GM23338 (cell line): ENCODE measurements around the gene XPO6.

Experiments used
- CREB1 ChIP-seq: fragments of 250-450 bp; sonication (Bioruptor Pico); IDR thresholded peaks from 2 replicates; pipeline ENCODE4 v1.5.0; 2020; ENCODE audit warnings: low read depth, mild to moderate bottlenecking, moderate library complexity
- EZH2 ChIP-seq: fragments of 200-600 bp; sonication (generic); IDR thresholded peaks from one replicate; pipeline ENCODE4 v1.8.0; 2017; ENCODE audit warnings: antibody characterized with exemption, mild to moderate bottlenecking, low read depth; ENCODE audit not compliant: unreplicated experiment
- EZH2phosphoT487 ChIP-seq: fragments of 200-600 bp; sonication (generic); IDR thresholded peaks from one replicate; pipeline ENCODE4 v1.8.1; 2018; ENCODE audit warnings: antibody characterized with exemption; ENCODE audit not compliant: unreplicated experiment
- JUNB ChIP-seq: IDR thresholded peaks from one replicate; pipeline ENCODE4 v1.6.1; 2016; ENCODE audit warnings: antibody characterized with exemption; ENCODE audit not compliant: unreplicated experiment
- POLR2AphosphoS5 ChIP-seq: IDR thresholded peaks from 2 replicates; pipeline ENCODE4 v1.6.1; 2016; ENCODE audit warnings: antibody characterized with exemption, low read depth
- ZNF331 ChIP-seq: fragments of 250-450 bp; sonication (Bioruptor Pico); IDR thresholded peaks from 2 replicates; pipeline ENCODE4 v1.5.0; 2020; ENCODE audit warnings: low read depth, mild to moderate bottlenecking, moderate library complexity
- TF ChIP-seq, protein P1 (sequence below): IDR thresholded peaks from one replicate; pipeline ENCODE4 v1.6.1; 2018; ENCODE audit warnings: antibody characterized with exemption; ENCODE audit not compliant: unreplicated experiment
- TF ChIP-seq, protein P2 (sequence below), 2 experiments: fragments of 200-600 bp in 1 of 2; sonication (generic) in 1 of 2; conservative IDR thresholded peaks; 2 replicates each; pipeline versions ENCODE4 v1.5.1 to v1.6.1; 2016 to 2017; ENCODE audit warnings: antibody characterized with exemption in 2 of 2, low read depth in 2 of 2, mild to moderate bottlenecking in 2 of 2, moderate library complexity in 1 of 2
- TF ChIP-seq, protein P3 (sequence below): IDR thresholded peaks from 2 replicates; pipeline ENCODE4 v1.6.1; 2016; ENCODE audit warnings: antibody characterized with exemption

DNA sequence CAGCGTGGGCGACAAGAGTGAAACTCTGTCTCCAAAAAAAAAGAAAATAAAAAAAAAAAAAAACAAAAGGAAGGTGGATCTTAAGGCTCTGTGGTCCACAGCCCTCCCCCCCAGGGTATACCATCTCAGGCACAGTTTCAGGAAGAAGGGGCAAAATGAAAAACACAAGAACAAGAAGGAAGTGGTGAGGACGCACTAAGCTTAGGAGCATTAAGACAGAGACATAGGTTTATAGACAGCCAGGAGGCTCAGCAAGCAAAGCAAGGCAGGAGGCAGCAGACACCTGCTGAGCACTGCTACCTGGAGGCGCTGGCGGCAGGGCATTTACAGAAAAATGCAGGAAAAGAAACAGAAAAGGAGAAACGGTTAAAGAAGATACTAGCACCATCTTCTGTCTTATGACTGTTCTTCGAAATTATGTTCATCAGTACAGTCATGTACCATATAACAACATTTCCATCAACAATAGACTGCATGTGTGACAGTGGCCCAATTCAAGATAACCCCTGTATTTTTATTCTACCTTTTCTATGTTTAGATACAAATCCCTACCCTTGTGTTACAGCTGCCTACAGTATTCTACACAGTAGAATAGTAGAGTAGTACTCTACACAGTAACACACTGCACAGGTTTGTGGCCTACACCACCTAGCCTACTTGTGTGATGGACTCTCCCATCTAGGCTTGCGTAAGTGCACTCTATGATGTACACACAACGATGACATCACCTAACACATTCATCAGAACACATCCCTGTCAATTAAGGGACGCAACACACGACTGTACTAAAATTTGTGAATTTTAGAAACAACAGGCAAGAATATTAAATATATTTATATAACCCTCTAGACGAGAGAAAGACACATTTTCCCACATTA is 62.5 kb downstream of the XPO6 start:
- TF ChIP-seq, protein P1, sequence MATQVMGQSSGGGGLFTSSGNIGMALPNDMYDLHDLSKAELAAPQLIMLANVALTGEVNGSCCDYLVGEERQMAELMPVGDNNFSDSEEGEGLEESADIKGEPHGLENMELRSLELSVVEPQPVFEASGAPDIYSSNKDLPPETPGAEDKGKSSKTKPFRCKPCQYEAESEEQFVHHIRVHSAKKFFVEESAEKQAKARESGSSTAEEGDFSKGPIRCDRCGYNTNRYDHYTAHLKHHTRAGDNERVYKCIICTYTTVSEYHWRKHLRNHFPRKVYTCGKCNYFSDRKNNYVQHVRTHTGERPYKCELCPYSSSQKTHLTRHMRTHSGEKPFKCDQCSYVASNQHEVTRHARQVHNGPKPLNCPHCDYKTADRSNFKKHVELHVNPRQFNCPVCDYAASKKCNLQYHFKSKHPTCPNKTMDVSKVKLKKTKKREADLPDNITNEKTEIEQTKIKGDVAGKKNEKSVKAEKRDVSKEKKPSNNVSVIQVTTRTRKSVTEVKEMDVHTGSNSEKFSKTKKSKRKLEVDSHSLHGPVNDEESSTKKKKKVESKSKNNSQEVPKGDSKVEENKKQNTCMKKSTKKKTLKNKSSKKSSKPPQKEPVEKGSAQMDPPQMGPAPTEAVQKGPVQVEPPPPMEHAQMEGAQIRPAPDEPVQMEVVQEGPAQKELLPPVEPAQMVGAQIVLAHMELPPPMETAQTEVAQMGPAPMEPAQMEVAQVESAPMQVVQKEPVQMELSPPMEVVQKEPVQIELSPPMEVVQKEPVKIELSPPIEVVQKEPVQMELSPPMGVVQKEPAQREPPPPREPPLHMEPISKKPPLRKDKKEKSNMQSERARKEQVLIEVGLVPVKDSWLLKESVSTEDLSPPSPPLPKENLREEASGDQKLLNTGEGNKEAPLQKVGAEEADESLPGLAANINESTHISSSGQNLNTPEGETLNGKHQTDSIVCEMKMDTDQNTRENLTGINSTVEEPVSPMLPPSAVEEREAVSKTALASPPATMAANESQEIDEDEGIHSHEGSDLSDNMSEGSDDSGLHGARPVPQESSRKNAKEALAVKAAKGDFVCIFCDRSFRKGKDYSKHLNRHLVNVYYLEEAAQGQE, result no peak
- TF ChIP-seq, protein P2, sequence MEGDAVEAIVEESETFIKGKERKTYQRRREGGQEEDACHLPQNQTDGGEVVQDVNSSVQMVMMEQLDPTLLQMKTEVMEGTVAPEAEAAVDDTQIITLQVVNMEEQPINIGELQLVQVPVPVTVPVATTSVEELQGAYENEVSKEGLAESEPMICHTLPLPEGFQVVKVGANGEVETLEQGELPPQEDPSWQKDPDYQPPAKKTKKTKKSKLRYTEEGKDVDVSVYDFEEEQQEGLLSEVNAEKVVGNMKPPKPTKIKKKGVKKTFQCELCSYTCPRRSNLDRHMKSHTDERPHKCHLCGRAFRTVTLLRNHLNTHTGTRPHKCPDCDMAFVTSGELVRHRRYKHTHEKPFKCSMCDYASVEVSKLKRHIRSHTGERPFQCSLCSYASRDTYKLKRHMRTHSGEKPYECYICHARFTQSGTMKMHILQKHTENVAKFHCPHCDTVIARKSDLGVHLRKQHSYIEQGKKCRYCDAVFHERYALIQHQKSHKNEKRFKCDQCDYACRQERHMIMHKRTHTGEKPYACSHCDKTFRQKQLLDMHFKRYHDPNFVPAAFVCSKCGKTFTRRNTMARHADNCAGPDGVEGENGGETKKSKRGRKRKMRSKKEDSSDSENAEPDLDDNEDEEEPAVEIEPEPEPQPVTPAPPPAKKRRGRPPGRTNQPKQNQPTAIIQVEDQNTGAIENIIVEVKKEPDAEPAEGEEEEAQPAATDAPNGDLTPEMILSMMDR (conservative IDR thresholded peaks at IDR 0.05; ENCODE audit: low read depth in 2 of 2), result no peak
- no peak for TF ChIP-seq EZH2phosphoT487
- TF ChIP-seq, protein P3, sequence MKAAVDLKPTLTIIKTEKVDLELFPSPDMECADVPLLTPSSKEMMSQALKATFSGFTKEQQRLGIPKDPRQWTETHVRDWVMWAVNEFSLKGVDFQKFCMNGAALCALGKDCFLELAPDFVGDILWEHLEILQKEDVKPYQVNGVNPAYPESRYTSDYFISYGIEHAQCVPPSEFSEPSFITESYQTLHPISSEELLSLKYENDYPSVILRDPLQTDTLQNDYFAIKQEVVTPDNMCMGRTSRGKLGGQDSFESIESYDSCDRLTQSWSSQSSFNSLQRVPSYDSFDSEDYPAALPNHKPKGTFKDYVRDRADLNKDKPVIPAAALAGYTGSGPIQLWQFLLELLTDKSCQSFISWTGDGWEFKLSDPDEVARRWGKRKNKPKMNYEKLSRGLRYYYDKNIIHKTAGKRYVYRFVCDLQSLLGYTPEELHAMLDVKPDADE, result no peak
- no peak for TF ChIP-seq JUNB
- TF ChIP-seq EZH2, result no peak
- TF ChIP-seq POLR2AphosphoS5, result no peak
- no peak for TF ChIP-seq ZNF331 (CRISPR knock-in tag)
- no peak for TF ChIP-seq CREB1 (CRISPR knock-in tag)
